ENCODE measurements around the gene USP24.
"Not testable (repeated sequence)": the region's sequence is repeated elsewhere in the genome, so short reads cannot be mapped to it uniquely, and the experiment has no call there.

The USP24 gene

DNA sequence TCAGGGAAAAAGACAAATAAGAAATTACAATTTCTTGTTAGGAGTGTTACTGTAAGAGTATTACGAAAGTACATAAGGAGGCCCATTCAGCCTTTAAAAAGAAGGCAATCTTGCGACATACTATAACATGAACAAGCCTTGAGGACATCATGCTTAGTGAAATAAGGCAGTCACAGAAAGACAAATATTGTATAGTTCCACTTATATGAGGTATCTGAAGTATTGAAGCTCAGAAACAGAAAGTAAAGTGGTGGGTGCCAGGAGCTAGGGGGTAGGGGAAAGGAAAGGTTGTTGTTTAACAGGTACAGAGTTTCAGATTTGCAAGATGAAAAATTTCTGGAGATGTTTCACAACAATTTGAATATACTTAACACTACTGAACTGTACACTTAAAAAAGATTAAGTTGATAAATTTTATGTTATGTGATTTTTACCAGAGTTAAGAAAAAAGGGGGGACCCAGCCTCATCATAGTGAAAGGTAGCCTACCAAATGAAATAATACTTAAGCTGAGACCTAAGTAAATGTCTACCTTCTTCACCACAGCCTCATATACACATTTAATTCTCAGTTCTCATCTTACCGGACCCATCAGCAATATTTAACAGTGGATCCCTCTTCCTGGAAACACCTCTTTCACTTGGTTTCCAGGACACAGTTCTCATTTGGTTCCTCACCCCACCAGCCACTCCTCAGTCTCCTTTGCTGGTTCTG lies 19.5 kb downstream of the USP24 start:
- DNase-seq: no peak

DNA sequence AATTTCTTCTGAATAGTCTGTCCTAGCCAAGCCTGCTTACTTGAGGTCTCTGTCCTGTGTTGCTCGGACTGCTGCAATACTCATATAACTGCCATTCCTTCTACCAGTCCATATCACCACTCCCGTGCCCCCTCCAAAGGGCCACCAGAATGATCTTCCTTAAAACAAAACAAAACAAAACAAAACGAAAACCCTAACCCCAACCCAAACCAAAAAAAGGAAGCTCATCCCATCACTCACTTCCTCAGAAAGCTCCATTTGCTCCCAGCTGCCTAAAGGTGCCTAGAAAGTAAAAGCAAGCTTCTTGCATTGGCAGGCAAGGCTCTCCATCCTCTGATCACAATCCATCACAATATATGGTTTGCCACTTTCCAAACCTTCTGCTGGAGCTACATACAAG lies 20.3 kb downstream of the USP24 start:
- DNase-seq: no peak

DNA sequence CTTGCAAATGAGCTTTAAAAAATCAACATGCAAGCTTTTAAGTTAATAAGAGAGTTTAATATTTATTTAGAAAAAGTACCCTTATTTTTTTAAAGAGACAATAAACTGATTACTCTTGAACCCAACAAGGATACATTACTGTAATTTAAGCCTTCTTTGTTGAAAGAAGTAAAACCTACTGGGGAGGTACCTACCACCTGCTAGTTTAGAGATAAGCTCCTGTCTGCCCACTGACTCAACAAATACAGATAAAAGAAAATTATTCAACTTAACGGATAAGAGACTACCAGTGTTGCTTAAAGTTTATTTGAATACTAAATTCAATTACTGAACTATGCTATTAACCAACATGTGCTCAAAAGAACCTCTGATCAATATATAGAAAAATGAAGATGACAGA lies 23.1 kb downstream of the USP24 start:
- peak; percentile 40 for DNase-seq

DNA sequence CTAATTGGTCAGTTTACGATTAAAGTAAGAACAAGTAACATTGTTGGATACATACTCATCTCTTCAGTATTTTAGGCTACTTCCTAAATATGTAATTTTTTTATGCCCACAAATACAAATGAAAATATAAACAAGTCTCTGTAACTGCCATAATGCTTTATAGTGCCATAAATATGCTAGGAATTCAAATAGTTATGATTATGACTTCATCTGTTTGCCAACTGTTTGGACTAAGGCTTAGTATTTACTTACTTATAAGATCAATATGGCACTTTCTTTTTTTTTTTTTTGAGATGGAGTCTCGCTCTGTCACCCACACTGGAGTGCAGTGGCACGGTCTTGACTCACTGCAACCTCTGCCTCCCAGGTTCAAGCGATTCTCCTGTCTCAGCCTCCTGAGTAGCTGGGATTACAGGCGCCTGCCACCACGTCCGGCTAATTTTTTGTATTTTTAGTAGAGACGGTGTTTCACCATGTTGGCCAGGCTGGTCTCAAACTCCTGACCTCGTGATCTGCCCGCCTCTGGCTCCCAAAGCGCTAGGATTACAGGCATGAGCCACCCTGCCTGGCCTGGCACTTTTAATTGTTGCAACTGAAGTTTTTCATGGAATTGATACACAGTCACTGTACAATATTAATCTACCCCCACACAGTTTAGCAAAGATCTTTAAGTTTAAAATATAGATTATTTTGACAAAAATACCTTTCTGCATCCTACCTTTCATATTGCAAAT lies 23.8 kb downstream of the USP24 start:
- DNase-seq: not testable (repeated sequence)

DNA sequence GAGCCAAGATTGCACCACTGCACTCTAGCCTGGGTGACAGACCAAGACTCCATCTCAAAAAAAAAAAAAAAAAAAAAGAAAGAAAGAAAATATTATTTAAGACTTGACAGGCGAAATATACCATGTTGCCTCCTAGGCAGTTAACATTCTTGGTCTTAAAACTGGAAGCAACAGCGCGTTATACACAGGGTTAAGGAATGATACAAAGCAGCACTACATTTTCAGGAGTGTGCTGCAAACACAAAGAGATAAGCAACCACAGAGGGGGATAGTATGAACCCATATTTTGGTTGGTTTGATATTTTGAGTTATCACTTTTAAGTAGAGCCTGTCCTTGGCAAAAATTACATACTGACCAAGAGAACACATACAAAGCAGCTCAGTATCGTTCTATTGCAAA lies 25.1 kb downstream of the USP24 start:
- no peak for DNase-seq

DNA sequence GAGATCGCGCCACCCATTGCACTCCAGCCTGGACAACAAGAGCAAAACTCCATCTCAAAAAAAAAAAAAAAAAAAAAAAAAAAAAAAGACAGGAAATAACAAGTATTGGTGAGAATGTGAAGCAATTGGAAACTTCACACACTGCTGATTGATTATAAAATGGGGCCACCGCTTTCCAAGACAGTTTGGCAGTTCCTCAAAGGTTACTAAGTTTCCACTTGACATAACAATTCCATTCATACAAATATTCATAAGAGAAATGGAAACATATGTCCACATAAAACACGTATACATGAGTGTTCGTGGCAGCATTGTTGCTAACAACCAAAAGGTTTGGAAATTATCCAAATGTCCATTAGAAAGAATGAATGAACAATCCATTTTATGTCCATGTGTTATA lies 26.3 kb downstream of the USP24 start:
- DNase-seq: no peak

DNA sequence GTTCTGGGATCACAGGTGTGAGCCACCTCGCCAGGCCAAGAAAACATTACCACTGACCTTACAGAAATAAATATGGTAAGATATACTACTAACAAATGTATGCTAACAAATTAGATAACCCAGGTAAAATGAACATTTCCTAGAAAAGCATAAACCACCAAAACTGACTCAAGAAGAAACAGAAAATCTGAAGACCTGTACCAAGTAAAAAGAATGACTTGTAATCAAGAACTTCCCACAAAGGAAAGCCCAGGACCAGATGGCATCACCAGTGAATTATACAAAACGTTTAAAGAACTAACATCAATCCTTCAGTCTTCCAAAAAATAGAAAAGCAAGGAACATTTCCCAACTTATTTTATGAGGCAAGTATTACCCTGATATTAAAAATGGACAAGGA lies 29.3 kb downstream of the USP24 start:
- DNase-seq: no peak

DNA sequence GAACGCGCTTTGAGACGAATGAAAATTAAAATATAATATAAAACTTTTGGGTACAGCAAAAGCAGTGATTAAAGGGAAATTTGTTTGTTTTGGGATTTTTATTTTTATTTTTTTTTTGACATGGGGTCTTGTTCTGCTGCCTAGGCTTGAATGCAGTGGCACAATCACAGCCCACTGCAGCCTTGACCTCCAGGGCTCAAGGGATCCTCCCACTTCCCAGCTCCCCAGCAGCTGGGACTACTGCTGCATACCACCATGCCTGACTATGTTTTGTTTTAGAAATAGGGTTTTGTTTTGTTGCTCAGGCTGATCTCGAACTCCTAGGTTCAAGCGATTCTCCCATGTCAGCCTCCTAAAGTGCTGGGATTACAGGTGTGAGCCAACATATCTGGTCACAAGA lies 30.3 kb downstream of the USP24 start:
- no peak for DNase-seq

DNA sequence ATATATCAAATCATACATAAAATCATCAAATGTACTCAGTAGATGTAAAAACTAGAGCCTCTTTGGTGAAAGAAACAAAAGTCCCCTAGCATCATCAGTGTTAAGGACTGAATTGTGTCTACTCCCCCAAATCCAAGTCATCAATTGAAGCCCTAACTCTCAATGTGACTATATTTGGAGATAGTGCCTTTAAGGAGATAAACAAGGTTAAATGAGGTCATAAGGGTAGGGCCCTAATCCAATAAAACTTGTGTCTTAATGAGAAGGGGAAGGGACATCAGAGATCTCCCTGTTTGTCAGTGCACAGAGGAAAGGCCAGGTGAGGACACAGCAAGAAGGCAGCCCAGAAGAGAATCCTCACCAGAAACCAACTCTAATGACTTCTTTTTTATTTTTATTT lies 33.5 kb downstream of the USP24 start:
- no peak for DNase-seq

DNA sequence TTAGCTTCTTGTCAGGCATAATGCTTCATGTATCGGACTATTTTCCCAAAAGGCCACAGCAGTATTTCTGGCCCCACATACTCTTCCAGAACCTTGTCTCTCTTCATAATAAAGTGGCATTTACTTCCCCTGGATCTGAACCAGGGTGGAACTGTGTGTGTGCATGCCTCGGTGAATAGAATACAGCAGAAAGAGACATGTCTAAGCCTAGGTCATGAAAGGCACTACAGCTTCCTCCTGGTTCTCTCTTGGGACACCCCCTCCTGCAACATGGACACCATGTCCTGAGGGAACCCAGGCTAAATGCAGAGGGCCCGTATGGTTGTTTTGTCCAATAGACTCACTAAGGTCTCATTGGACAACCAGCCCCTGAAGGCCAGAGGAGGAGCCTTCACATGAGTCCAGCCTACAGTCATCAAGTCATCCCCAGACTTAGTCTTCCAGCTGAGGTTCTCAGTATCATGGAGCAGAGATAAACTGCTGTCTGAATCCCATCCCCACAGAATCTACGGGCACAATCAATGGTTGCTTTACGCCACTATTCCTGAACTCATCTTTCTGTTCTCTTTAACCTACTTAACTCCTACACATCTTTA lies 35.0 kb downstream of the USP24 start:
- no peak for DNase-seq

DNA sequence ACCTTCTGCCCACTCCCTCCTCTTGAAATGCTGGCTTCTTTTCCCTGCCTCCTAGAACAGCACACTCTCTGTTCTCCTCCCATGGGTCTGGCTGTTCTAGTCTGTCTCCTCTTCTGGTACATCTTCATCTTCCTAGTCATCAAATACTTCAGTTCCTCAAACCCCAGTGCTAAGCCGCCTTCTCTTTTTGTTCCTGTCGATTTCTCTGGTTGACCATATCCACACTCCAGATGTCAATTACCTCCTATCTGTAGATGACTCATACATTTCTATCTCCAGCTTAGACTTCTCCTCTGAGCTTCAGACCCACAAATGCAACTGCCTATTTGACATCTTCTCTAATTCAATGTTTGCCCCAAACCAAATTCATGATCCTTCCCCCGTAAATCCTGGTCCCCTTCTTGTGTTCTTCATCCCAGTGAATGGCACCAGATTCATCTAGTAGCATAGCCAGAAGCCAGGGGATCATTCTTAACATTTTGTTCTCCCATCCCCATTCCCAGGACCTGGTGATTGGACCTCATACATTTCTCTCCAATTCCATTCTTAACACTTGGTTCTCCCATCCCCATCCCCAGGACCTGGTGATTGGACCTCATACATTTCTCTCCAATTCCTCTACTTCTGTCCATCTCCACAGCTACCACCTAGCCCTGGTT lies 35.9 kb downstream of the USP24 start:
- no peak for DNase-seq

DNA sequence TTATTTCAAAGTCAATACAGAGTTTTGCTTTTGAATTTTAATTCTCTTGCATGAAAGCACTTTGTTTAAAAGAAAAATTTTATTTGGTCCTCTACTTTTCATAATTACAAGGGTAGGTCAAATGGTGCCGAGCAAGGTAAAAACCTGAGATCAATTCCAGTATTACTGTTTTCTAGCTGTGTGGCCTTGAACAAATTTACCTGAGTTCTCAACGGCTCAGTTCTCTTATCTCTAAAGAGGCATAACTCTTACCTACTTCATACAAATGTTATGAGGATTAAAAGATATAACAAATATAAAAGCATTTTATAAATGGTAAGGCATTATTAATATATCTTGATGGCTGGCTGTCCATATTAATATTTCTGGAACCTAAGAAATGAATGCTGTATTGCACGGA lies 42.5 kb downstream of the USP24 start:
- no peak for DNase-seq

DNA sequence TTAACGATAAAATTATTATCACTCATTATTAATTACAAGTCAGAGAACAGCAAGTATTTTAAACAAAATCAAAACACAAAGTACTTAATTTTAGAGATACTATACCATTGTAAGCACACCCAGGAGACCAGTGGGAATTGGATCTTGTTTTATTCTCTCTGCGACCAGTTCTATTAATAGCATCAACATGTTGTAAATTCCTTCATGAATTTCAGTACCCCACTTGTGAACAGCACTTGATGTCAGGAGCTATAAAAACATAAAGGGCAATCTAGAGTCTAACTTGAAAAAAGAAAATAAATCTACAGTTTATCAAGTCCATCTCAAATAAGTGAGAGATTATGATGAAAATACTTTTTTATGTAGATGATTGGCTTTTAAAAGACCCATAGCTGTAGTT lies 42.9 kb downstream of the USP24 start:
- DNase-seq: no peak

DNA sequence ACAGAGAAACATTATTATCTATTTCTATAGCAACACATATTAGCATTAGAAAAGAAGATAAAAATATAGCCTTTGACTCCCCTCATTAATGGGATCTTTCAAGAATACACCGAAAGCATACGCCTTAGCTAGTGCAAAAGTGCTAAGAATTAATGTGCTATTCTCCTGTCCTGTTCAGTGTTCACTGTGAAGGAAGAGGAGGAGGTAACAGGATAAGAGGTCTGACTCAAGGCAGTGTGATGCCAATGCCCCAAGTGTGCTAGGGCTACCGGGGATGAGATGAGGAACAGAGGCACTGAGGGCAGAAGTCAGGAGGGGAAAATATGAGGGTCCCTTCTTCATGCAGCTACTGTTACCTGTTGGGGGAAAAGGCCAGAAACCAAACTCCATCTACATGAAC lies 43.5 kb downstream of the USP24 start:
- DNase-seq: no peak

DNA sequence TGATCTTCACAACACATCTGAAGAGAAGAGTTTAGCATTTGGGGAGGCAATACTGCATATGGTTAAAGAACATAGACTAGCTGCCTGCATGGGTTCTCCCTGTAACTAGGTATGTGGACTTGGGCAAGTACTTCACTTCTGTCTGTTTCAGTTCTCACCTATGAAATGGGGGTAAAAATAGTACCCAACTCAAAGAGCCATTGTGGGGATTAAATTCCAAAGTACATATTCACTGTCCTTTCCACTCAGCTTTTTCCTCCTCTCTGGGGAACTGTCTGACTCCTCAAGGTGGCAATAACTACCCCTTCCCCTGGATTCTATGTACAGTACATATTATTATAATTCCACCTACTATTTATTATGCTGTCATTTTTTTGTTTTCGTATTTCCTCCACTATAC lies 44.7 kb downstream of the USP24 start:
- DNase-seq: peak; percentile 70

DNA sequence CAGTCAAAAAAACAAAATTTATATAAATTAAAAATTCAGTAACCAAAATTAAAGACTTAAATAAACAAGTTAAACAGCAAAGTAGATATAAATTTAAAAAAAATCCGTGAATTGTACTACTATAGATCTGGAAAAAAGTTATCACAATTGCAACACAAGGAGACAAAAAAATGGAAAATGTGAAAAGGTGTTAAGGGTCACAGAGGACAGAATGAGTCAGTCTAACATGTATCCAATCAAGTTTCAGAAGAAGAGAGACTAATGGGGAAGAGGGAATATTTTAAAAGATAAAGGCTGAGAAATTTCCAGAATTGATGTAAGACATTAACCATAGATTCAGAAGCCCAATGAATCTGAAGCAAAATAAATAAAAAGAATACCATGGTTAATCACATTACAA lies 46.0 kb downstream of the USP24 start:
- DNase-seq: no peak

DNA sequence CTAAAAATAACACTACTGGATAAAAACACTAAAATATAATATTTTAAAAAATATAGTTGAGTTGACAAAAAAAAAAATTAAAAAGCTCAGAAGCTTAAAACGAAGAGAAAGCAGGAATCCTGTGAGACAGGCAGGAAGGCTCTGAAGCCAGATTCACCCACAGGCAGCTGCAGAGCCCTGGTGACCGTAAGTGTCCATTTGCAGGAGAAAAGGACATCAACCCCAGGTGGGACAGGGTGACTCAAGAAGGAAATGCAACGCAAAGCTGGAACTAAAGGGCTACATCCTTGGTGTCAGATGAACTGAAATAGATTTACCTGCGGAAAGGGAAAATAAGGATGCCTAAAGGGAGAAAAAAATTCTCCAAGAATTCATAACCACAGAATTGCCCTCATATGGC lies 46.8 kb downstream of the USP24 start:
- no peak for DNase-seq

DNA sequence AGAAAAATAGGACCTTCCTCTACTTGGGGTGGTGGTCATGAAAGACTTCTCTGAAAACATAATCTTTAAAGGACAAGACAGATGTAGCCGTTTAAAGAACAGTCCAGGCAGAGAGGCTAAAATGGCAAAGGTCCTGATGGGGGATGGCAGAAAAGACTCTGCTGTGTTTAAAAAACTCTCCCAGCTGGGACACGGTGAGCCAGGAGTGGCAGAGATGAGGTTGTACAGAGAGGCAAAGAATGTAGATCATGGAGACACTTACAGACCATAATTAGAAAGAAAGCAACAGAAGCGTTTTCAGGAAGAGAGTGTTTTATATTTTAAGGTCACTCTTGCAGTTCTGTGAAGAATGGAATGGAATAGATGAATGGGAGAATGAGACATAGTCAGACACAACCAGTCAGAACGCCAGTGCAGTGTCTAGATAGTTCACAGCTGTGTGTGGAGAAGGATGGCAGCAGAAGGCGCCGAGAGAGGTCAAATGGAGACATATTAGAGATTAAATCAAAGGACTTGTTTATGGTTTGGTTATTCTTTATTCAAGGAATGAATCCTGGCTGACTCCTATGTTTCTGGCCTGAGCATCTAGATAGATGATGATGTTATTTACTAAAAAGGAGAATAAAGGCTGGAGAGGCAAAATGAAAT lies 47.8 kb downstream of the USP24 start:
- no peak for DNase-seq

DNA sequence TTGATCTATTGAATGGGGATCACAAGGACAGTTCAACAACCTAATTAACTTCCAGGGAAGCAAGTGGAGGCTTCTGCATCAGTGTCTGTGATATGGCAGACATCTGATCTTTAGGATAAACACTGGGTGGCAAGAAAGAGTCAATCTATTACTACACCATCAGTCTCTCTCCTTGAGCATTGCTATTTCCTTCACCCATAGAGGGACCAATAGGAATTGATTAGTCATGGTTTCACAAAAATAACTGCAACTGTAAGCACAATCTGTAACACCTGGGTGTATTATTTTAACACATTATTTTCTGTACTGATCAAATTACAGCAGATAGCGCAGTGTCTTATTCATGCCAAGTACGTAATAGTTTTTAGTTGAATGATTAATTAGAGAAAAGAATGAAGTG lies 50.3 kb downstream of the USP24 start:
- peak; percentile 11 for DNase-seq

DNA sequence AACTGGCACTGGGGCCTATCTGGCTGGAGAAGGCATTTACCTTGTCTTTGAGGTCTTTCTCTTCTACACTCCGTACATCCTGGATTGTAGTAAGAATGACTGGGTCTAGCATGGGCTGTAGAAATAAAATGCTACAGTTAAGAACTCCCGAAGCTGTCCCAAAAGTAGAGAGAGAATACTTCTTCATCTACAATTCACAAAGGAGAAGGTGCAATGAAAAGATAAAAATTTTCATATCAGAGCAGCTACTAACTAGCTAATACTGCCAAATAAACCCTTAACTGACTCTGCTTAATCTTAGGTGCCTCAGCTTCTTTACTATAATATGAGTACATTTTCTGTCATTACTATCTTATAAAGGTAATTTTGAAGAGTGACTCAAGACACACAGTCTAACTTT lies 55.6 kb downstream of the USP24 start:
- DNase-seq: no peak

DNA sequence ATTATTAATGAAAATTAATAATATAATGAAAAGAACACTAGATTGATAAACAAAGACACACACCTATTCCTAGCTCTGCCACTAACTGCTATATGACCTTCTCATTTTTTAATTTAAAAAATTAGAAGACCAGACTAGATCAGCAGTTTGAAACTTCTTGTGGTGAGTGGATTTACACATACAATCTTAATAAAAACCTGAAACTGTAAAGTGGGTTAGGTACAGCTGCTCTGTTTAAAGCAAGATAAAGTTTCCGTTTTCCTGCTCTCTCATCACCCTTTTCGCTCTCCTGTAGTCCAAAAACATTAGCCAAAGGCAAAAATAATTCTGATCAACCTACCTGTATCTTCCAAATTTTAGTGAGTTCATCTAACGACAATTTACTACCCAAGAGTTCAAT lies 58.6 kb downstream of the USP24 start:
- DNase-seq: no peak

DNA sequence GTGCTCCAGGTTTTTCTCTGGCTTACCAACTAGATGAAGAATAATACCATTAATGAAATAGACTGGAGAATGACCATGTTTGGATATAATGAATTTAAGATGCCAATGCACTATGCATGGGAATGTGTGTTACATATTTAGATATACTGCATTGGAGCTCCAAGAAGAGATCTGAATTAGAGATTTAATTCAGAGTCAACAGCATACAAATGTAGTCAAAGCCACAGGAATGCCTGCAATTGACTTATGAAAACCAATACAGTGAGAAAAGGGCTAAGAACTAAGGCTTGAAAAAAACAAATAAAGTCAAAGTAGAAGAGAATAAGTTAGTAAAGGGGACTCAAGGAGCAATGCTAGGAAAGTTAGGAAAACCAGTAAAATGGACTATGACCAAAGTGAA lies 59.1 kb downstream of the USP24 start:
- no peak for DNase-seq

DNA sequence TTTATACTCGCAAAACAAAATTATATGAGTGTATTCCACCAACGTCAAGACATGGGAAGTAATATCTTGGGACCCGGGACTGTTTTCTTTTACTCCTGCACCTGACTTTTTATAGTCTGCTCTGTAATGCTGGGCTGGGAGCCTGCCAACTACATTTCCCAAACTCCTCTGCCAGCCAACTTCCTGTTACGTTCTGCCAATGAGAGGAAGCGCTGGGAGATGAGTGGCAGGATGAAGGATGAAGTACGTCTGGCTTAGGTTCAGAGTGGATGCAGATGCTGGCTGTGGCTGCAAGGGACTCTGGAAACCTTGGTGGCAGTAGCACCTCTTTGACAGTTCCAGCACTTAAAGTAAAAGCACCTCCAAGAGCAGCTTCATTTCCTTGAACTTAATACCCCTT lies 59.6 kb downstream of the USP24 start:
- DNase-seq: peak; percentile 16
